GM18867 (cell line): Measurements from ENCODE around the gene RPS6KB2.
"Not testable (repeated sequence)": the region's sequence is repeated elsewhere in the genome, so short reads cannot be mapped to it uniquely, and the experiment has no call there.

Experiments used
- ATAC-seq: cut with Tn5 transposase; IDR thresholded peaks from one replicate; pipeline ENCODE4 v1.9.1; 2021; ENCODE audit warnings: mild to moderate bottlenecking, moderate library complexity; ENCODE audit not compliant: unreplicated experiment

The RPS6KB2 gene

GRCh38 chr11:67427364-67427859 lies 882 bp upstream of the RPS6KB2 start:
- ATAC-seq = not testable (repeated sequence)

GRCh38 chr11:67429038-67429668 lies 859 bp downstream of the RPS6KB2 start:
- ATAC-seq = no peak

DNA sequence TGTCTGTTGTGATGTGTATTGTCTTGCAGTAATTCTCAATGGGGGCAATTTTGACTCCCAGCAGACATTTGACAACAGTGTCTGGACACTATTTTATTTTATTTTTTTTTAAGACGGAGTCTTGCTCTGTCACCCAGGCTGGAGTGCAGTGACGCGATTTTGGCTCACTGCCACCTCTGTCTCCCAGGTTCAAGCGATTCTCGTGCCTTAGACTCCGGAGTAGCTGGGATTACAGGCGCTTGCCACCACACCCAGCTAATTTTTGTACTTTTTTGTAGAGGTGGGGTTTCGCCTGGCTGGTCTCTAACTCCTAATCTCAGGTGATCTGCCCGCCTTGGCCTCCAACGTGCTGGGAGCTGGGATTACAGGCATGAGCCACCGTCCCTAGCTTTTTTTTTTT lies 1.4 kb downstream of the RPS6KB2 start:
- no peak for ATAC-seq

- ATAC-seq = no peak
Measured at GRCh38 chr11:67431346-67432249, 3.3 kb downstream of the RPS6KB2 start.

DNA sequence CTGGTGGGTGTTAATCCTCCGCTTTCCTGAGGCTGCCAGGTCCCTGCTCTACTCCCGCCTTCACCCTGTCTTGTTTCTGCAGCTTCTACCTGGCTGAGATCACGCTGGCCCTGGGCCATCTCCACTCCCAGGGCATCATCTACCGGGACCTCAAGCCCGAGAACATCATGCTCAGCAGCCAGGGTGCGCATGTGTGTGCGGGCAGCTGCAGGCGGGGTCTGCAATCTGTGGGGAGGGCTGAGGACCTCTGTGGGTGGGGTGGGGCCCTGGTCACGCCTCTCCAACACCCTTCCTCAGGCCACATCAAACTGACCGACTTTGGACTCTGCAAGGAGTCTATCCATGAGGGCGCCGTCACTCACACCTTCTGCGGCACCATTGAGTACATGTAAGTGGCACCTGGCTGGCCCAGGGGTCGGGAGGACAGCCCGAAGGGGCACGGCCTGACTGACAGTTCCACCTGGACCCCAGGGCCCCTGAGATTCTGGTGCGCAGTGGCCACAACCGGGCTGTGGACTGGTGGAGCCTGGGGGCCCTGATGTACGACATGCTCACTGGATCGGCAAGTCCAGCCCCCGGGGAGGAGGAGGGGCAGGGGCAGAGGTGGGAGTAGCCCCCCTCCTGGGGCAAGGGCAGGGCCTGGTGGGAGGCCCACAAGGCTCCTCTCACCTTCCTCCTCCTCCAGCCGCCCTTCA lies 4.5 kb downstream of the RPS6KB2 start:
- no peak for ATAC-seq

- no peak for ATAC-seq
Measured at GRCh38 chr11:67433536-67434394, 5.5 kb downstream of the RPS6KB2 start.

DNA sequence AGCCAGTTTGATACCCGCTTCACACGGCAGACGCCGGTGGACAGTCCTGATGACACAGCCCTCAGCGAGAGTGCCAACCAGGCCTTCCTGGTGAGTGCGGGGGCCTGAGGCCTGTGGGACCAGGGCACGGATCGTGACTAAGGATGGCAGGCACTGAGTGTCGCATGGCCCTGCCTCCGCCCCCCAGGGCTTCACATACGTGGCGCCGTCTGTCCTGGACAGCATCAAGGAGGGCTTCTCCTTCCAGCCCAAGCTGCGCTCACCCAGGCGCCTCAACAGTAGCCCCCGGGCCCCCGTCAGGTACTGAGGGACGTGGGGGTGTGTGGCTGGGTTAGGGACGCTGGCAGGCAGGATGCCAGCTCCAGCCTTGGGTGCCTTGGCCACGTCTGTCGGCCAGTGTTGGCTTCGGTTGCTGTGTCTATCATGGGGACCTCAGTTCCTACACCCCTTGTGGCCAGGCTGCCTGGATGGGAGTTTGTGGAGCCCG lies 6.1 kb downstream of the RPS6KB2 start:
- no peak for ATAC-seq

- no peak for ATAC-seq
Measured at GRCh38 chr11:67435031-67435726, 6.9 kb downstream of the RPS6KB2 start.

GRCh38 chr11:67435727-67436458 lies 7.6 kb downstream of the RPS6KB2 start:
- no peak for ATAC-seq

DNA sequence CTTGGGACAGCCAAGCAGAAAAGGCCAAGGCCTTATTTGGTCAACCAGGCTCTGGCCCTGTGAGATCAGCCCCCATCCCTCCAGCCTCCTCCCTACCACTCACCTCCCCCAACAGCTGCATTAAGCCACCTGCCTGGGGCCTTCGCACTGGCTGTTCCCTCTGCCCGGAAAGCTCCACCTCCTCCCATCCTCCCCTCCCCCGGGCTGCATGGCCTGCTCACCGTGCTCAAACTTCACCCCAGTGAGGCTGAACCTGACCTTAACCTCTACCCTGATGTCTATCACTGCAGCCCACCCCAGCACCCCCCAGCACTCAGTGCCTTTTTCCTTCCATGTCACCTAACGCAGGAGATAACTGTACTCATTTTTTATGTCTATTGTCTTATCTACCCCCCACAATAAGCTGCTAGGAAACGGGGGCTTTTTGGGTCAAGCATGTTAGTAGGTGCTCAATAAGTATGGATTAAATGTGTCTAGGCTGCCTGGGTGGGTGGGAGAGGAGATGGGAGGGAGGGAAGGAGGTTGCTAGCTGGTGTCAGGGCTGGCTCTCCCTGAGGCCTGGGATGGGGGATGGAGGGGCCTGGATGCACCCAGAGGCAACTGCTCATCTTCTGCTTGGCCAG lies 8.3 kb downstream of the RPS6KB2 start:
- ATAC-seq = no peak

DNA sequence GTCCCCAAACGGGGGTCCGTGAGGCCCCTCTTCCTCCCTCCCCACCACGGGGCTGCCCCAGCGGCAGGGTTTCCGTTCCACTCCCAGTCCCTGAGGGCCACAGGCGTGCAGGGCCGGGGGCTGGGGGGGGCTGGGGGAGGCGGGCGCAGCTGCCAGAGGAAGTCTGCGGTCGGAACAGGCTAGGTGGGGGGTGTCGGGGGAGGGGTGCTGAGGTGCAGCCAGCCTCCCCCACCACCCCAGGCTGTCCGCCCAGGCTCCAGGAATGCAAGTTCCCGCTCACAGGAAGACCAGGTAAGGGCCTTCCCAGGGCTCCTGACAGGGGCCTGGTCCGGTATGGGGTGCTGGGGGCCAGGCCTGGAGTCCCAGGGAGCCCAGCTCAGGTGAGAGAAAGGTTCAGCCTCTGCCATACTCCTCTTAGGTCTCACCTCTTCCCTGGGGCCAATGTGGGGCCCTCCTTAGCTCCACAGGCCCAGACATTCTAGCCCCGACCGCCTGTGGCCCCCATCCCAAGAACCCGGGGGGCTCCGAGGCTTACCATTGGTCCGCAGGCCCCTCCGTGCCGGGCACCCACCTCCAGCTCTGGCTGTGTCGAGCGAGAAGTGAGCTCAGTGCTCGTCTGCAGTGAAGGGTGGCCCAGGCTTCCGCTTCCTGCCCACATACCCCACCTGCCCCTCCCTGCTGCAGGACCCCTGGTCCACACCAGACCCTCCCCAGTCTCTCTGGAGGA lies 9.0 kb downstream of the RPS6KB2 start, which contains the start of gene PTPRCAP:
Gene PTPRCAP (minus strand): TSS at position 601 of the 727 bp plus-strand sequence. CDS start 63 bp downstream, at position 538.
- no peak for ATAC-seq

GRCh38 chr11:67437809-67438157 lies 9.5 kb downstream of the RPS6KB2 start:
- ATAC-seq = no peak

DNA sequence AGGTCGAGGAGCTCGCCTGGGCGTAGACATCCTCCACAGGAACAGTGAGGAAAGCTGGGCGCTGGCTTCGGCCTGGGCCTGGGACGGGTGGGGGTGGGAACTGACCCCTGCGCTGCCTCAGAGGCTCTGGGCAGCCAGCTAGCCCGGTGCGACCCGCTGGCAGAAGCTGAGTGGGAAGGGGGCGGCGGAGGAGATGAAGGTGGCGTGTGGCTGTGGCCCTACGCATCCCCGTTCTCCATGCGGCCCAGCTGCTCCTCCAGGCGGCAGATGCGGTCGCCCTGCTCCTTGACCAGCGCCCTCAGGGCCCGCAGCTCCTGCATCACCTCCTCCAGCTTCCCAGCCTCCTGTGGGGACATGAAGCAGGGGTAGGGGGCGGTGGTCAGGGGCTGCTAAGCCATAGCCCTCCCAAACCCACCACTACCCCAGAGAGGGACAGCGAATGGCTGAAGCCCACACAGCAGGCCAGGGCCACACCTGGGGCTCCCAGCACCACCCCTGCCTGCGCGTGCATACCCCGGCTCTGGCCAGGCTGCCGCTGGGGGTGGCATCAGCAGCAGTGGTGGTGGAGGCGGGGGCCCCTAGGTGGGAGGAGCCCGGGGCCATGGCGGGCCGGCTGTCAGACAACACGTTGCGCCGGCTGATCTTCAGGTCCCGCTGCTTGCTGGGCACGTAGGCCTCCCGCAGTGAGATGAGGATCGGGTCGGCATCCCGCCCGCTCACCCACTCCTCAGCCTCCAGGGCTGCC lies 10.0 kb downstream of the RPS6KB2 start:
- no peak for ATAC-seq

DNA sequence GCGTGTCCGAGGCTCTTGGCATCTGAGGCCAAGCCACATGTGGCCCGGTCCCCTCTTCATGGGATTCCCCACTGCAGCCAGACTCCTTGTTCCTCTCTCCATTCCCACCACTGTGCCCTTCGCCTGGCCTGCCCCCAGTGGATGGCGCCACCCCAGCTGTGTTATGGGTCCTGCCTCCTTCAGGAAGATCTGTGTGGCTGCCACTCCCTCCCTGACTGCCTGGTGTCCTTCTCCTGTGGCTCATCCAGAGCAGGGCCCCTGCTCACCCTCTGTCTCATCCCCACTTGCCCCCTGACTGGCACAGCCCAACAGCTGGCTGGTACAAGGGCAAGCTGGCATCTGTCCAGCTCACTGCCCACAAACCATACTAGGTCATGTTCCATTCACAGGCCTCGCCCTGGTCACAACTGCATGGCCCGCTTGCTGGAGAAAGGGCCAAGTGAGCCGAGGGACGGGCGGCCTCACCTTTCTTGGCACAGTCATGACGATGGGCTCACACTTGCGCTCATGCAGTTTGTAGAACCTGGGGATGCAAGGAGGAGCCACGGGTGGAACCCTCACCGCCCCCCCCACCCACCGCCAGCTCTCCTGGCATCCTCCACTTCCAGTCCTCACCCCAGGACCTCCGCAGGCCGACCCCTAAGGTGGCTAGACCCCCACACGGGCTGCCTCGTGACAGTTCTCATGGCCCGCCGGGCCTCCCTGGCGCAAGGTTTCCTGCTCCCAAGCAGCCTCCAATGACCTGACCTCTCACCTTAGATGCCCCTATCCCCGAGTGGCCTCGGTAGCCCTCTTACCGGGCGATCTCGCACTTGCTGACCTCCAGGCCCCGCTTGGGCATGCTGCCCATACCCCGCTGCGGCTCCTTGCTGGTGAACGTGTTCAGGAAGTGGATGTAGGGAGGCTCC lies 11.3 kb downstream of the RPS6KB2 start:
- ATAC-seq = no peak

- ATAC-seq = no peak
Measured at GRCh38 chr11:67440229-67441097, 12.2 kb downstream of the RPS6KB2 start.
